Uterus (tissue), 4 donors: ENCODE results near the gene CALCB. TPM values are rescaled to one million over a fixed set of nuclear protein-coding genes. Genes with fewer than 3 reads are reported as not detected.

Experiments
- DNase-seq, 2 donors: peaks; one replicate each; pipeline ENCODE4 v3.0.0-alpha.2; 2019 to 2020
- H3K27ac ChIP-seq, 2 donors: fragments of 200-600 bp; sonication (generic); 1 replicate in 1 of 2; 2 replicates in 1 of 2; pipeline ENCODE4 v1.5.1; 2016 to 2018
- H3K27me3 ChIP-seq, 2 donors: fragments of 200-600 bp; sonication (generic); one replicate each; pipeline ENCODE4 v1.5.1; 2018 to 2019; ENCODE audit warnings: control low read depth in 1 of 2
- H3K36me3 ChIP-seq, 2 donors: fragments of 200-600 bp; sonication (generic); one replicate each; pipeline ENCODE4 v1.5.1; 2019; ENCODE audit warnings: control low read depth in 1 of 2
- H3K4me1 ChIP-seq, 2 donors: fragments of 200-600 bp; sonication (generic); one replicate each; pipeline ENCODE4 v1.5.1; 2018 to 2019; ENCODE audit warnings: control low read depth in 1 of 2
- H3K4me3 ChIP-seq, 2 donors: fragments of 200-600 bp; sonication (generic); 1 replicate in 1 of 2; 2 replicates in 1 of 2; pipeline ENCODE4 v1.5.1; 2018 to 2019; ENCODE audit warnings: mild to moderate bottlenecking in 1 of 2
- H3K9me3 ChIP-seq, 2 donors: fragments of 200-600 bp; sonication (generic); one replicate each; pipeline ENCODE4 v1.5.1; 2019; ENCODE audit warnings: control low read depth in 1 of 2
- POLR2A ChIP-seq, 2 donors: fragments of 450-650 bp; IDR thresholded peaks; one replicate each; pipeline ENCODE4 v1.6.1; 2016; ENCODE audit warnings: antibody characterized with exemption in 2 of 2, mild to moderate bottlenecking in 1 of 2, moderate library complexity in 1 of 2
- intact Hi-C: fragments of 100-400 bp; cut with DNase I; formaldehyde crosslinking; loops from one replicate; pipeline ENCODE4 v1.15.1; 2023; ENCODE audit warnings: low total_unique reads
- total RNA-seq, 4 donors: library from RNA; depleted of rRNA in 3 of 4; stranded (reverse); fragments of >200 nt in 3 of 4; gene quantifications; one replicate each; pipeline versions ENCODE4 v1.1.0 to v1.2.4, GENCODE V29; 2014 to 2023
- TF ChIP-seq, protein P1 (sequence below), 4 experiments: fragments of 200-600 bp in 2 of 4; fragments of 450-650 bp in 2 of 4; sonication (generic) in 2 of 4; IDR thresholded peaks; one replicate each; pipeline ENCODE4 v1.5.1; 2016 to 2019; ENCODE audit warnings: antibody characterized with exemption in 4 of 4, mild to moderate bottlenecking in 2 of 4, moderate library complexity in 1 of 4
- donor health status: DM: yes; HTN: yes; CAD: no.

CALCB gene
- total RNA-seq, 4 donors from 2014 or later: 0.21 TPM; not detected in 3

DNA sequence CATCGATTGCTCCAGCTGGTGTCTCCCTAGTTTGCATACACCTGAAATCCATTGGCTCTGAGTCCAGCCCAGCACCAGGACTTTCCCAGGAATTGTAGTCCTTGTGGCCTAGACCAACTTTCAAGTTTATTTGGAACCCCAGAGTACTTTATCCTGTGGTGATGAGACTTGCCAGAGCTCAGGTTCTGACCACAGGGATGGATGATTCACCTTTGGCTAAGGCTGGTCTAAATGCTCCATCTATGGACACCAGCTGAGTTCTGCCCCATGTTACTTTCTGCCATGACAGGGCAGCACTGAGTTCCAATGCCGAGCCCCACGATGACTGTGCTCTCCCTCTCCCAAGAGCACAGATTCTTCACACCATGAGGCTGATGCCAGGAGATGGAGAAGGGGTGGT lies 24.0 kb downstream of the CALCB start:
- Histone ChIP-seq H3K27ac (no peak overlapping the region), H3K27me3 (no peaks in the 10 kb centered on the region), H3K9me3 (no peaks in the 10 kb centered on the region), H3K36me3 (no peaks in the 10 kb centered on the region), H3K4me3 (no peak overlapping the region), H3K4me1 (no peaks in the 10 kb centered on the region)
- TF ChIP-seq, protein P1, sequence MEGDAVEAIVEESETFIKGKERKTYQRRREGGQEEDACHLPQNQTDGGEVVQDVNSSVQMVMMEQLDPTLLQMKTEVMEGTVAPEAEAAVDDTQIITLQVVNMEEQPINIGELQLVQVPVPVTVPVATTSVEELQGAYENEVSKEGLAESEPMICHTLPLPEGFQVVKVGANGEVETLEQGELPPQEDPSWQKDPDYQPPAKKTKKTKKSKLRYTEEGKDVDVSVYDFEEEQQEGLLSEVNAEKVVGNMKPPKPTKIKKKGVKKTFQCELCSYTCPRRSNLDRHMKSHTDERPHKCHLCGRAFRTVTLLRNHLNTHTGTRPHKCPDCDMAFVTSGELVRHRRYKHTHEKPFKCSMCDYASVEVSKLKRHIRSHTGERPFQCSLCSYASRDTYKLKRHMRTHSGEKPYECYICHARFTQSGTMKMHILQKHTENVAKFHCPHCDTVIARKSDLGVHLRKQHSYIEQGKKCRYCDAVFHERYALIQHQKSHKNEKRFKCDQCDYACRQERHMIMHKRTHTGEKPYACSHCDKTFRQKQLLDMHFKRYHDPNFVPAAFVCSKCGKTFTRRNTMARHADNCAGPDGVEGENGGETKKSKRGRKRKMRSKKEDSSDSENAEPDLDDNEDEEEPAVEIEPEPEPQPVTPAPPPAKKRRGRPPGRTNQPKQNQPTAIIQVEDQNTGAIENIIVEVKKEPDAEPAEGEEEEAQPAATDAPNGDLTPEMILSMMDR (IDR thresholded peaks at IDR 0.05): no peak
- TF ChIP-seq POLR2A (IDR thresholded peaks at IDR 0.05): no peak
- intact Hi-C loops: no loop called here
- DNase-seq: no peak

DNA sequence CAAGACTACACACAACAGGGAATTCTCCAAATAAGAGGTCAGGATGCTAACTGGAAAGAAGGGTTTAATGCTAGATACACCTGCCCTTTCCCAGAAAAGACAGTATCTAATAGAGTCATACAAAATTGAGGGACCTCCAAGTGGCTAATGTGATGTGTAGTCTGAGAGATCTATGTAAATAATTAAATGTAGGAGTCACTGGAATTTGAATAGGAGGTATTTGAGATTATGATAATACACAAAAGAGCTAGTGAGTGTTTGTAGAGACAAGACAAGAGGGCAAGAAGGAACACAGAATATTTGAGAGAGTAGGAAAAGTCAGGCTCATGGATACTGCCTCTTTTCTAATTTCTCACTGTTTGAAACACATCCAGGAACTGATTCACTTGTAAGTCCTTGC lies 25.9 kb downstream of the CALCB start:
- Histone ChIP-seq H3K27ac (no peak overlapping the region), H3K9me3 (no peaks in the 10 kb centered on the region)

DNA sequence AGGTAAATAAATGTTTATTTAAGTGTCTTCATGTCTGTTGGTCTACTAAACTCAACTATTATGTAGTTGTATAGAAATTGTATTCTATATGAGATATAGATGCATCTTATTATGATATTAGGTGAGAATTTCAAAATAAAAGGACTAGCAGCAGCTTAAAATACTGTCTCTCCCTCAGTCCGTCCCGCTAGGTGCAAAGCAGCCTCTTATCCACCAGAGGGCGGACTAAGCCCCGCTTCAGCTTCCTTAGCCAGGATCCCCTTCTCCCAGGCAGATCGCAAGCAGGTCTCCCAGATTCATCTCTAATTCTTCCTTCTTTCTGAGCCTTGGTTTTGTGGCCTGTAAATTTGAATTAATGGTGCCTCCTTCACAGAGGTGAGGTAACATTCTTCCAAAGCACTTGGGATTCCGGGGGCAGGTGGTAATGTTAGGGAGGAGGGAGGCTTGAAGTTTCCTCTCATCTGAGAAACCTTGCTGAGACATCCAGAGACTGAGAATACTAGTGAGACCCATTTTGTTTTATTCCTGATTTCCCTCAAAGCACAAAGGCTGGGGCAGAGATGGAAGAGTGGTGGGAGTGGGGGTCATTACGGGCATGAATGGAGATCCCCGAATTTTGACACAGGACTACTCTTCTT lies 27.8 kb downstream of the CALCB start:
- H3K27me3 ChIP-seq: no peaks in the 10 kb centered on the region
- intact Hi-C loops: no loop called here
- no peaks in the 10 kb centered on the region for H3K4me1 ChIP-seq
- H3K9me3 ChIP-seq: no peaks in the 10 kb centered on the region
- no peaks in the 10 kb centered on the region for H3K36me3 ChIP-seq
- H3K27ac ChIP-seq: no peak overlapping the region
- DNase-seq: no peak
- no peak overlapping the region for H3K4me3 ChIP-seq
- TF ChIP-seq, protein P1 (IDR thresholded peaks at IDR 0.05): peak; percentile 21 to 67 (median 48)
- no peak for TF ChIP-seq POLR2A (IDR thresholded peaks at IDR 0.05)

More for the DNA sequence above, 25.9 kb downstream of the CALCB start:
- no peaks in the 10 kb centered on the region for H3K4me1 ChIP-seq
- intact Hi-C loops: no loop called here
- DNase-seq: no peak
- TF ChIP-seq, protein P1 (IDR thresholded peaks at IDR 0.05): no peak
- TF ChIP-seq POLR2A (IDR thresholded peaks at IDR 0.05): no peak
- H3K27me3 ChIP-seq: no peaks in the 10 kb centered on the region
- no peaks in the 10 kb centered on the region for H3K36me3 ChIP-seq
- no peak overlapping the region for H3K4me3 ChIP-seq

DNA sequence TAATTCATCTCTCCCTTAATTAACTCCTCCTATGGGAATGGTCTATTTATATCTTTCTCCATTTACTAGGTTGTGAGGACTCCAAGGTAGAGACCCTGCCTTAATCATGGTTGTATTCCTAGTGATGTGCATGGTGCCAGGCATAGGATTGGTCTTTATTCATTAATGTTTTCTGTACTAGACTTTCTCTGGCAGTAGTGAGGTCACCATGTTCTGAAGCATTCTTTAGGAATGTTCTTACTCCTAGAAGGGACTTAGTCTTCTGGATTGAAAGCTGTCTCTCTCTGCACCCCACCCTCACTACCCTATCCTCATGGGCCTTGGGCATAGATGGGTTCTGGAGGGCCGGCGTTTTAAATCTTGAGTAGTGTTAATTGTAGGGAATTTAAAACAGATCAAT lies 30.8 kb downstream of the CALCB start:
- Histone ChIP-seq H3K9me3 (no peaks in the 10 kb centered on the region), H3K4me3 (no peak overlapping the region), H3K27me3 (no peaks in the 10 kb centered on the region), H3K27ac (no peak overlapping the region), H3K4me1 (no peaks in the 10 kb centered on the region), H3K36me3 (no peaks in the 10 kb centered on the region)
- intact Hi-C loops: no loop called here
- DNase-seq: no peak
- TF ChIP-seq POLR2A (IDR thresholded peaks at IDR 0.05): no peak
- TF ChIP-seq, protein P1 (IDR thresholded peaks at IDR 0.05): no peak

DNA sequence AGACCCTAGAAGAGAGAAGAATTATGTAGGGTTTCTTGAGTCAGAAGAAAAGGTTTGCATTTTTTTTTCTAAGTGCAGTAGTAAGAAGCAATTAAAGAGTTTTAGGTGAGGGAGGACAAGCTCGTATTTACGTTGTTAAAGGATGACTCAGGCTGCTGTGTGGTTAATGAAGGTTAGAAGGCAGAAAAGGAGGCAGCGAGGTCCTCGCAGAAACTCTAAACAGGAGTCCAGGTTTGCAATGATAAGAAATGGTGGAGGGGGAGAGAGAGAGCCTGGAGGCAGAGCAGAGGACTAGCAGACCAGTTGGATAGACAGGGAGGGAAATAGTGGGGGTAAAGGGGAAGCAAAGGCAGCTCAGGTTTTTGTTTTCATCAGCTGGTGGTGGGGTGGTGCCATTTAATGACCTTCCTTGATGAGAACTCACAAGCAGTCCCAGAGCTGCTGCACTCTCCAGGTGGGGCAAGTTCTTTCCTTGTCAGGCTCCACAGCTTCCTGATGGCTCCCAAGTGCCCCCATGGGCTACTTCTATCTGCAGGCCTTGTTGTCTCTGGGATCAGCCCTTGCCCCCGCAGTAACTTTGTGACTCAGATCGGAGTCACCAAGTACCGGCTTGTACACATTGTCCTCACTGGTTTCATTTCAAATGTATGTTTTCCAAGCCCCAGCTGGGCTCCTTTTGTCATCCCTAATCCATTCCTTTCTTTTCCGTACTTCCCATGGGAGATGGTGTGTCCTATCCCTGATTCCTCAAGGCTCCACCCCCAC lies 33.0 kb downstream of the CALCB start:
- TF ChIP-seq, protein P1 (IDR thresholded peaks at IDR 0.05): no peak
- TF ChIP-seq POLR2A (IDR thresholded peaks at IDR 0.05): no peak
- Histone ChIP-seq H3K27ac (no peak overlapping the region), H3K4me1 (no peaks in the 10 kb centered on the region), H3K9me3 (no peaks in the 10 kb centered on the region), H3K4me3 (no peak overlapping the region), H3K36me3 (no peaks in the 10 kb centered on the region), H3K27me3 (no peaks in the 10 kb centered on the region)
- intact Hi-C loops: no loop called here
- no peak for DNase-seq
